GM12872 (cell line): ENCODE results near the gene WDR4.
A peak's percentile ranks its signal among the peaks of the same experiment; 100 is the strongest.

ENCODE experiments used
- TF ChIP-seq, protein P1 (sequence below): IDR thresholded peaks from 3 replicates; pipeline ENCODE4 v1.5.1; 2011; ENCODE audit warnings: low read depth, mild to moderate bottlenecking, low read length, moderate library complexity; ENCODE audit not compliant: insufficient read depth

Gene WDR4

GRCh38 chr21:42836767-42837301 is 42.5 kb downstream of the WDR4 start:
- TF ChIP-seq, protein P1, sequence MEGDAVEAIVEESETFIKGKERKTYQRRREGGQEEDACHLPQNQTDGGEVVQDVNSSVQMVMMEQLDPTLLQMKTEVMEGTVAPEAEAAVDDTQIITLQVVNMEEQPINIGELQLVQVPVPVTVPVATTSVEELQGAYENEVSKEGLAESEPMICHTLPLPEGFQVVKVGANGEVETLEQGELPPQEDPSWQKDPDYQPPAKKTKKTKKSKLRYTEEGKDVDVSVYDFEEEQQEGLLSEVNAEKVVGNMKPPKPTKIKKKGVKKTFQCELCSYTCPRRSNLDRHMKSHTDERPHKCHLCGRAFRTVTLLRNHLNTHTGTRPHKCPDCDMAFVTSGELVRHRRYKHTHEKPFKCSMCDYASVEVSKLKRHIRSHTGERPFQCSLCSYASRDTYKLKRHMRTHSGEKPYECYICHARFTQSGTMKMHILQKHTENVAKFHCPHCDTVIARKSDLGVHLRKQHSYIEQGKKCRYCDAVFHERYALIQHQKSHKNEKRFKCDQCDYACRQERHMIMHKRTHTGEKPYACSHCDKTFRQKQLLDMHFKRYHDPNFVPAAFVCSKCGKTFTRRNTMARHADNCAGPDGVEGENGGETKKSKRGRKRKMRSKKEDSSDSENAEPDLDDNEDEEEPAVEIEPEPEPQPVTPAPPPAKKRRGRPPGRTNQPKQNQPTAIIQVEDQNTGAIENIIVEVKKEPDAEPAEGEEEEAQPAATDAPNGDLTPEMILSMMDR = no peak

DNA sequence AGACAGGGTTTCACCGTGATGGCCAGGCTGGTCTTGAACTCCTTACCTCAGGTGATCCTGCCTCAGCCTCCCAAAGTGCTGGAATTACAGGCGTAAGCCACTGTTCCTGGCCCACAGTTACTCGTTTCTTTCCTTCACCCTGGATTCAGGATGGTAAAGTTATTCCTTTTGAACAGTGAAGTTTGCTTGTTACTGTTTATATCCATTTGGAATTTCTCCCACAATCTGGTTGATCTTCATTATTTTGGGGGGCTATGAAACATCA is 43.0 kb downstream of the WDR4 start:
- TF ChIP-seq, protein P1 = no peak

GRCh38 chr21:42835611-42836401 is 43.5 kb downstream of the WDR4 start:
- TF ChIP-seq, protein P1 = no peak

GRCh38 chr21:42835211-42835610 is 44.1 kb downstream of the WDR4 start:
- TF ChIP-seq, protein P1 = no peak

- TF ChIP-seq, protein P1 = no peak
Measured at GRCh38 chr21:42834726-42835191, 44.6 kb downstream of the WDR4 start.

GRCh38 chr21:42833859-42834725 is 45.2 kb downstream of the WDR4 start:
- TF ChIP-seq, protein P1 = no peak

DNA sequence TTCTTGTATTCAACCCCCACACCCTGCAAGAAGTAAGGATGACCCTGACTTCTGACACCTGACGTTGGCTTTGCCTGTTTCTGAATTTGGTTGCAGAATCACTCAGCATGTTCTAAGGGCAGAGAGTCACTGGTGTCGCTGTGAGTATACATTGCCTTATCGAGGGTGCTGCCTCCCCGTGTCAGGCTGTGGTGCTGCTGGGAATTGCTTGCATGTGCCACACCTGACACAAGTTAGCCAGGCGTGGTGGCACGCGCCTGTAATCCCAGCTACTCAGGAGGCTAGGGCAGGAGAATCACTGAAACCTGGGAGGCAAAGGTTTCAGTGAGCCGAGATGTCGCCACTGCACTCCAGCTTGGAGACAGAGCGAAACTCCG is 45.9 kb downstream of the WDR4 start:
- TF ChIP-seq, protein P1 = peak; percentile 61
